Astrocyte of the spinal cord (primary cell): Measurements from ENCODE around the gene TLR6.
A peak's percentile ranks its signal among the peaks of the same experiment; 100 is the strongest.

Source experiments
- DNase-seq: peaks from one replicate; pipeline ENCODE4 v3.0.0; 2011; ENCODE audit warnings: low read depth, low spot score
- H3K4me3 ChIP-seq: 2 replicates; pipeline ENCODE4 v1.5.1; 2011; ENCODE audit warnings: low read depth, mild to moderate bottlenecking, low read length, moderate library complexity
- in situ Hi-C: cut with HindIII; loops from 2 replicates; pipeline ENCODE4 v1.10.0; 2017; ENCODE audit warnings: low sequenced_read_pairs
- TF ChIP-seq, protein P1 (sequence below): IDR thresholded peaks from 2 replicates; pipeline ENCODE4 v1.5.1; 2012; ENCODE audit warnings: low read depth, mild to moderate bottlenecking, low read length, inconsistent platforms

TLR6 gene

DNA sequence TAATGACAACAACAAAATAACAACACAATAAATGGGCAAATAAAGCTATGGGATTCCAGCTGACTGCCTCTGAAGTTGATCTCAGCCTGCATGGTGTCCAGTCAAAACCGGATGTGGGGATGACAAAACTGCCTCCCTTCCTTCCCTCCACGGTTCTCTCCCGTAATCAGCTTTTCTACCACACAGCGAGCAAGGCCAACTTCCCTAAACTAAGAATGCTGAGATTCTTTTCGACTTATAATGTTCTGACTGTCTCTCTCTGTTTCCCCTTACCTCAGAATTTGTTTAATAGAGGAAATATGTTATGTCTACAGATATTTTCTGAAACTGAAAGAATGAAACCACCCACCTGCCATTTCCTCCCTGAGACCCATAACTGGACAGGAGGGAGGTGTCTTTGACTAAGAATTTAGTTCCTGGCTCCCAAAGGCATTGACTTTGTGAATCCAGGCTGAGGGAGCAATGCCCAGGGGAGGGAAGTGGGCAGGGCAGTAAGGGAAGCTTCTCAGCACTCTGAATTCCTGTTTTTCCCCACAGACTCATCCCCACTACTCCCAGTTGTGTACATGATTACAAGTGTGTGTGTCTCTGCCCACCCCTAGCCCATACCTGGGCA, 51.0 kb downstream of the TLR6 start:
- no peak for DNase-seq
- H3K4me3 ChIP-seq: no peak overlapping the region
- TF ChIP-seq, protein P1, sequence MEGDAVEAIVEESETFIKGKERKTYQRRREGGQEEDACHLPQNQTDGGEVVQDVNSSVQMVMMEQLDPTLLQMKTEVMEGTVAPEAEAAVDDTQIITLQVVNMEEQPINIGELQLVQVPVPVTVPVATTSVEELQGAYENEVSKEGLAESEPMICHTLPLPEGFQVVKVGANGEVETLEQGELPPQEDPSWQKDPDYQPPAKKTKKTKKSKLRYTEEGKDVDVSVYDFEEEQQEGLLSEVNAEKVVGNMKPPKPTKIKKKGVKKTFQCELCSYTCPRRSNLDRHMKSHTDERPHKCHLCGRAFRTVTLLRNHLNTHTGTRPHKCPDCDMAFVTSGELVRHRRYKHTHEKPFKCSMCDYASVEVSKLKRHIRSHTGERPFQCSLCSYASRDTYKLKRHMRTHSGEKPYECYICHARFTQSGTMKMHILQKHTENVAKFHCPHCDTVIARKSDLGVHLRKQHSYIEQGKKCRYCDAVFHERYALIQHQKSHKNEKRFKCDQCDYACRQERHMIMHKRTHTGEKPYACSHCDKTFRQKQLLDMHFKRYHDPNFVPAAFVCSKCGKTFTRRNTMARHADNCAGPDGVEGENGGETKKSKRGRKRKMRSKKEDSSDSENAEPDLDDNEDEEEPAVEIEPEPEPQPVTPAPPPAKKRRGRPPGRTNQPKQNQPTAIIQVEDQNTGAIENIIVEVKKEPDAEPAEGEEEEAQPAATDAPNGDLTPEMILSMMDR: no peak
- in situ Hi-C loops: no loop called here

DNA sequence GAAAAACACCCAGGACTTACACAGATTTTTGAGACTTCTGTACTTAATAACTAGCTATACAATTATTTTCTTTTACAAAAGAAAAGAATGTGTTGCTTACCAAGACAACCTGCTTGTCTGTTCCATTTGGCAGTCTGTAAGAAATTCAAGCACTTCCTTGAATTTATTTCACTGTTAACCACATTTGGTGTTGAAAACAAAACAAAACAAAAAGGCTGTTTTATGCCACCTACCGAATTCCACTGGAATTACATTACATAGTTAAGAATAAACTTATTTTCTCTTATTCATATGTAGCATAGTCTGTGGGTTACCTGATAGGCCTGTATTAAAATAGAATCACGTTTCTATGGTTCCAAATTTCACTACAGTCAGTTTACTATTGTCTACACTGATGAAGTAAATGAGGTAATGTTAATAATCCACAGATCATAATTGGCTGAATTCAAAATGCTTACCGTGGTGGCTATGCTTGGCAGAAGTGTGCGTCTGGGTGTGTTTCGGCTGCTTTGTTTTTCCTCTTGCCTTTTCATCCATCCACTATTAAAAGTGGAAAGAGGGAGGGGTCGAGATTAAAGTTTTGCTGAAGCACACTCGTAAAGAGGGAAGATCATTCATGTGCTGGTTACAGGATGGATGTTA, 51.8 kb downstream of the TLR6 start, which contains the start of gene TLR1:
TLR1 (minus strand) TSS at position 138 of the 642 bp plus-strand sequence. CDS start 5,960 bp downstream, outside the sequence.
- in situ Hi-C loops: no loop called here
- peak; percentile 74 for DNase-seq
- TF ChIP-seq, protein P1: peak; percentile 52
- no peak within 1 kb of the TSS for H3K4me3 ChIP-seq

DNA sequence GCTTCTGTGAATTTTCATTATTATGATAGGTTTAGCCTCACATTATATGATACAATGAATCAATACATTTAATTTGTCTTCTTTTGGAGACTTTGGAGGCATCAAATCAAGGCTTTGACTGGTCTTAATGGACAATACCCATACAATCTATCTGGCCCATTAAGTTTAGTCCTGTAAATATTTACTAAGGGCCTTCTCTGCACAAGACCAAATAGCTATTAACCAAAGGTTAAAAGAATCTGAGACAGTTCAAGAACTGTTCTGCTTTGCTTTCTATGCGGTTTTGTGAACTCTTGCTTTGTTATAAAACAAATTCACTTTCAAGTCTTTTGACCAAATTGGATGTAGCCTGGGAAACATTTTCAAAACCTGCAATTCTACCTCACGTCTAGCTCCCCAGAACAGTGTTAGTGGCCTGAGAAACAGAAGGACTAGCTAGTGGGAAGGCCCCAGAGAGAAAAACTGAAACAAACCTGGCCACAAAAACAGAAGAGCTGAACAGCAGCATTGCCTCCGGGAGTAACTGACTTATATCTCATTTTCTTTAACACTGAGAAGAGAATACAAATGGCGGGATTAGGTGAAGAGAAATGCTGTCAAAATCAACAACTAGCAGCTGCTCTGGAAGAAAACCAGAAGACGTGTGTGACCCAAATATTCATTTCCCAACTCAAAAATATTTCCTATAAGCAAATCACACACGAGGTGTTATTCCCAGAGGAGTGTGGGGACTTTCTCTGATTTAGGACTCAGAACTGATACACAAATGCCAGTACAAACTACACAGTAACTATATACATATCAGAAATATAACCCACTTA, 52.6 kb downstream of the TLR6 start:
- in situ Hi-C loops: no loop called here
- H3K4me3 ChIP-seq: no peak overlapping the region
- DNase-seq: no peak
- TF ChIP-seq, protein P1: no peak

DNA sequence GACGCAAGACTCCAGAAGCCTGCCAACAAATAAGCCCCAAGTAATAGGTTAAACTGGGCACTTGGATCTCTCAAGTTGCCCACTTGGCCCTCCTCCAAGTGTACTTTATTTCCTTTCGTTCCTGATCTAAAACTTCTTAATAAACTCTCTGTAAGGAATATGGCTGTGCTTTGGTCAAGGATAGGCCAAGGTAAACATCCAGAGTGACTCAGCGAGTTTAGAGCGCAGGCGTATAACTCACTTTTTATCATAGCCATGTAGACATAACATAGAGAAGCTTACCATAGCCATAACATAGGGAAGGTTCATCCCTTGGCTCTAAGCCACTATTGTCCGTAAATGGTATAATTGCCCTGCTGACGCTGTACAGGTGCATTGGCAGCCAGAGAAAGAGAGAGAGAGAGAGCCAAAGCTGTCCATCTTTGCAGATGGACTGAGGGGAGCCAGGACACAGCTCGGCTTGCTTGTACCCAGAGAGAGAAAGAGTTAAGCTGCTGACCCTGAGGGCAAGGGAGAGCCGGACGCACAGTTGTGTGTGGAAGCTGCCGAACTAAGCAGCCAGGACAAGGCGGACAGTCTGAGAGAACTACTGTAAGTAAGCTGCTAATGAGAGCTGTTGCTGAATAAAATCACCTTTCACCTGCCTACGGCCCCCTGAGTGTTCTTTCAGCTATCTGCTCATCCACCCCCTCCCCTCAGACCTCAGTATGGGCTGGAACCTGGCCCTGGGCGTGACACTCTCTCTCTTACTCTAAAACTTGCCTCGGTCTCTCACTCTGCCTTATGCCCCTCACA, 53.9 kb downstream of the TLR6 start:
- DNase-seq: no peak
- TF ChIP-seq, protein P1: no peak
- in situ Hi-C loops: no loop called here
- H3K4me3 ChIP-seq: no peak overlapping the region

DNA sequence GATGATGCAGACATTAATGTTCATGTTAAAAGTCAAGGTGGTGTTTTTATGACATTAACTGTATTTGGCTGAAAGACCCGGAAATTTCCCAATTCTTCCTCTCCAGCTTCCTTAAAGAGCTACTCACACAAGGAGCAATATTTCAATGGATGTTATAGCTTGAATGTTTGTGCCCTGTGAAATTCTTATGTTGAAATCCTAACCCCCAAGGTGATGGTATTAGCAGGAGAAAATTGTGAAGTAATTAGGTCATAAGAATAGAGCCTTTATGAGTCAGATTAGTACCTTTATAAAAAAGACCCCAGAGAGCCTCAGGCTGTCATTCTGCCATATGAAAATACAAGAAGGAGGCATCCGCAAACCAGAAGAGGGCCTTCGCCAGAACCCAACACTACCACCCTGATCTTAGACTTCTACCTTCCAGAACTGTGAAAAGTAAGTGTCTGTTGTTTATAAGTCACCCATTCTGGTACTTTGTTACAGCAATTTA, 55.6 kb downstream of the TLR6 start:
- H3K4me3 ChIP-seq: no peak overlapping the region
- DNase-seq: no peak
- TF ChIP-seq, protein P1: no peak
- in situ Hi-C loops: no loop called here

DNA sequence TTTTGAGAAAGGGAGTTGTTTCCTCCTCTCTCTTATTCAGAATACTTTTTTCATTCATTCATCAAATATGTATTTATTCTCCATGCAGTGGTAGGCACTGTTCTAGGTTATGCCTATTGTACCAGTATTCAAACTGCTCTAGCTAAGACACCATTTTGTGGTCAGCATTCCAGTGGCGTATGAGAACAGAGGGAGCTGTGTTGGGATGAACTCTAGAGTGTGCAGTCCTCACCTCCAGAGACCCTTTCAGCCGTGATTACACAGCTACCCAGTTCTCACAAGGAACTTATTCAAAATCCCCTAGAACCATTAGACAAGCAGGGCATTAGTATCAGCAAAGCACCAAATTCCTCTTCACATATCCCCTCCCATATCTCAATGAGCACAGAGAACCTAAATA, 56.3 kb downstream of the TLR6 start:
- H3K4me3 ChIP-seq: no peak overlapping the region
- TF ChIP-seq, protein P1: no peak
- in situ Hi-C loops: no loop called here
- no peak for DNase-seq
